ENCODE measurements around the gene ULK4. TPM values are rescaled to one million over a fixed set of nuclear protein-coding genes. Genes with fewer than 3 reads are reported as not detected.

The ULK4 gene
- polyA plus RNA-seq, 1 donor, result 2.4 TPM

- no peak for DNase-seq
Observed at GRCh38 chr3:41208507-41209220, 753.2 kb downstream of the ULK4 start.

GRCh38 chr3:41207355-41207754 lies 754.5 kb downstream of the ULK4 start:
- no peak for DNase-seq

GRCh38 chr3:41205591-41205990 lies 756.3 kb downstream of the ULK4 start:
- no peak for DNase-seq

- no peak for DNase-seq
Observed at GRCh38 chr3:41204369-41204768, 757.5 kb downstream of the ULK4 start.

GRCh38 chr3:41202834-41203345 lies 759.0 kb downstream of the ULK4 start:
- DNase-seq, result no peak

- DNase-seq, result no peak
Observed at GRCh38 chr3:41202075-41202833, 759.6 kb downstream of the ULK4 start.

- peak; percentile 40 for DNase-seq
Observed at GRCh38 chr3:41200669-41201021, 761.3 kb downstream of the ULK4 start.

GRCh38 chr3:41199866-41200668 lies 761.8 kb downstream of the ULK4 start:
- peak; percentile 49 for DNase-seq

- peak; percentile 96 for DNase-seq
Observed at GRCh38 chr3:41198950-41199865, 762.7 kb downstream of the ULK4 start, which contains the start of gene CTNNB1. TSS of gene CTNNB1 (plus strand) at chr3:41199505. CDS start at chr3:41224069, 24,564 bp downstream.

GRCh38 chr3:41198526-41198925 lies 763.4 kb downstream of the ULK4 start:
- DNase-seq, result no peak

GRCh38 chr3:41198046-41198445 lies 763.9 kb downstream of the ULK4 start:
- no peak for DNase-seq

Other genes with a start within 250 kb of the ULK4 start
- 87.5 TPM for gene TRAK1, start 129.3 kb upstream of the ULK4 start, polyA plus RNA-seq (ENCODE audit: insufficient read length)

Data from hindlimb muscle (tissue), 1 donor.